Smooth muscle cell of bladder (primary cell): Measurements from ENCODE around the gene VCL. TPM values are rescaled to one million over a fixed set of nuclear protein-coding genes. Genes with fewer than 3 reads are reported as not detected.

ENCODE experiments used
- total RNA-seq: library from RNA; depleted of rRNA; stranded (reverse); fragments of >200 nt; gene quantifications from 2 replicates; pipeline ENCODE4 v1.2.3, GENCODE V29; 2014

The VCL gene
- total RNA-seq = 163 and 174 TPM in 2 replicates

GRCh38 chr10:73997787-73998622 lies at the start of gene VCL:
Gene VCL (plus strand): TSS chr10:73998116. CDS start chr10:73998208, 92 bp downstream.

GRCh38 chr10:74150204-74150989 lies 152.5 kb downstream of the VCL start, which contains the start of gene AP3M1:
Gene AP3M1 (minus strand): TSS chr10:74150828. CDS start chr10:74138379, 12,449 bp downstream.

GRCh38 chr10:74150990-74151878 lies 153.3 kb downstream of the VCL start, which contains the start of gene ADK:
Gene ADK (plus strand): TSS chr10:74151221. CDS start chr10:74151279, 58 bp downstream.

Other genes starting within 250 kb of the VCL start
- gene CHCHD1, start 216.1 kb upstream of the VCL start, total RNA-seq = 22.2 and 25.9 TPM in 2 replicates
- gene ZSWIM8, start 212.5 kb upstream of the VCL start, total RNA-seq = 42.7 and 58.5 TPM in 2 replicates
- 8.4 and 13.4 TPM in 2 replicates for gene NDST2, start 186.5 kb upstream of the VCL start, total RNA-seq
- gene CAMK2G, start 123.6 kb upstream of the VCL start, total RNA-seq = 19.6 and 21.9 TPM in 2 replicates
- gene PLAU, start 87.0 kb upstream of the VCL start, total RNA-seq = 36.7 and 143 TPM in 2 replicates
- 20.8 and 23.3 TPM in 2 replicates for gene AP3M1, start 152.7 kb downstream of the VCL start, total RNA-seq
- 18.3 and 18.4 TPM in 2 replicates for gene ADK, start 153.1 kb downstream of the VCL start, total RNA-seq